H1 (cell line): ENCODE results near the gene ERC1. TPM values are rescaled to one million over a fixed set of nuclear protein-coding genes. Genes with fewer than 3 reads are reported as not detected.

Experiments used
- CTCF ChIA-PET: fragments of 300-600 bp; sonication (Branson Sonifier 250); formaldehyde crosslinking; loops from one replicate; lab custom pipeline; 2021; ENCODE audit not compliant: partially characterized antibody; lab: Charles Lee
- POLR2A ChIA-PET: fragments of 300-600 bp; sonication (Branson Sonifier 250); formaldehyde crosslinking; loops from one replicate; lab custom pipeline; 2021; ENCODE audit warnings: inconsistent platforms; ENCODE audit not compliant: partially characterized antibody; lab: Charles Lee
- DNase-seq, 2 experiments: peaks; one replicate each; pipeline versions ENCODE4 v3.0.0 to v3.0.0-alpha.2; 2010 to 2022; ENCODE audit warnings: low spot score in 2 of 2, low read depth in 1 of 2, mixed read lengths in 1 of 2
- FAIRE-seq: peaks from 2 replicates; lab custom pipeline; 2011; peaks lifted over from hg19 to GRCh38; lab: Jason Lieb, UNC
- H2AFZ ChIP-seq: 2 replicates; pipeline ENCODE4 v1.8.1; 2012; ENCODE audit warnings: low read length, inconsistent platforms
- H2AK5ac ChIP-seq: 2 replicates; pipeline ENCODE4 v1.6.1; 2013; ENCODE audit warnings: low read depth, low read length
- H2BK120ac ChIP-seq: replicated peaks from 2 replicates; pipeline ENCODE3; 2013; ENCODE audit warnings: low read depth, low read length, inconsistent platforms
- H2BK12ac ChIP-seq: 2 replicates; pipeline ENCODE4 v1.6.1; 2013; ENCODE audit warnings: low read depth, low read length
- H2BK15ac ChIP-seq: 2 replicates; pipeline ENCODE4 v1.6.1; 2013; ENCODE audit warnings: low read length
- H2BK20ac ChIP-seq: 2 replicates; pipeline ENCODE4 v1.6.1; 2013; ENCODE audit warnings: low read length
- H2BK5ac ChIP-seq: 2 replicates; pipeline ENCODE4 v1.6.1; 2013; ENCODE audit warnings: low read depth, low read length
- H3K14ac ChIP-seq: 2 replicates; pipeline ENCODE4 v1.6.1; 2013; ENCODE audit warnings: inconsistent platforms; ENCODE audit not compliant: insufficient read length
- H3K18ac ChIP-seq: 2 replicates; pipeline ENCODE4 v1.6.1; 2013; ENCODE audit warnings: low read length; ENCODE audit errors: extremely low read depth
- H3K23ac ChIP-seq: 2 replicates; pipeline ENCODE4 v1.6.1; 2013; ENCODE audit warnings: inconsistent platforms; ENCODE audit not compliant: insufficient read length
- H3K23me2 ChIP-seq: 2 replicates; pipeline ENCODE4 v1.6.1; 2013; ENCODE audit warnings: low read depth, low read length
- H3K27ac ChIP-seq: 2 replicates; pipeline ENCODE4 v1.6.1; 2011; ENCODE audit warnings: low read depth, low read length, inconsistent platforms
- H3K27me3 ChIP-seq, 4 experiments: replicated peaks in 1 of 4; 1 replicate in 1 of 4; 2 replicates in 3 of 4; pipeline versions ENCODE4 v1.6.1 to v1.8.1; 2011 to 2013; ENCODE audit warnings: low read length in 3 of 4, mild to moderate bottlenecking in 3 of 4, inconsistent platforms in 2 of 4, mixed read lengths in 2 of 4, moderate library complexity in 1 of 4; ENCODE audit not compliant: control insufficient read depth in 3 of 4, insufficient read depth in 3 of 4; ENCODE audit errors: extremely low read depth in 1 of 4
- H3K36me3 ChIP-seq, 4 experiments: 2 replicates each; pipeline versions ENCODE4 v1.6.1 to v1.8.1; 2011 to 2013; ENCODE audit warnings: mild to moderate bottlenecking in 4 of 4, low read length in 3 of 4, moderate library complexity in 2 of 4, control low read depth in 1 of 4, inconsistent platforms in 1 of 4; ENCODE audit not compliant: insufficient read depth in 4 of 4, control insufficient read depth in 2 of 4
- H3K4ac ChIP-seq: replicated peaks from 2 replicates; pipeline ENCODE3; 2013; ENCODE audit warnings: low read length, low read depth, mixed read lengths, inconsistent platforms; ENCODE audit not compliant: insufficient read length
- H3K4me1 ChIP-seq, 4 experiments: replicated peaks in 1 of 4; 1 replicate in 1 of 4; 2 replicates in 3 of 4; pipeline versions ENCODE4 v1.6.1 to v1.8.1; 2011 to 2013; ENCODE audit warnings: low read length in 3 of 4, inconsistent platforms in 2 of 4, mixed read lengths in 1 of 4; ENCODE audit not compliant: insufficient read depth in 4 of 4, control insufficient read depth in 3 of 4
- H3K4me2 ChIP-seq, 2 experiments: 2 replicates each; pipeline versions ENCODE4 v1.6.1 to v1.8.1; 2011 to 2013; ENCODE audit warnings: low read depth in 2 of 2, low read length in 2 of 2, control low read depth in 1 of 2, inconsistent platforms in 1 of 2, mild to moderate bottlenecking in 1 of 2; ENCODE audit not compliant: insufficient read depth in 1 of 2
- H3K4me3 ChIP-seq, 4 experiments: fragments of 200-600, 300-600 bp in 1 of 4; sonication (generic), shearing (Covaris generic), sonication (Bioruptor Twin) in 1 of 4; 2 replicates each; pipeline versions ENCODE4 v1.5.1 to v1.8.1; 2011 to 2016; ENCODE audit warnings: low read length in 4 of 4, low read depth in 3 of 4, control low read depth in 2 of 4, inconsistent platforms in 2 of 4, mild to moderate bottlenecking in 2 of 4, mixed read lengths in 1 of 4, moderate library complexity in 1 of 4; ENCODE audit not compliant: insufficient read depth in 2 of 4; ENCODE audit errors: extremely low read depth in 1 of 4
- H3K56ac ChIP-seq: replicated peaks from 2 replicates; pipeline ENCODE3; 2013; ENCODE audit warnings: low read depth, mild to moderate bottlenecking, mixed read lengths, low read length, inconsistent platforms; ENCODE audit not compliant: insufficient read length
- H3K79me1 ChIP-seq: 2 replicates; pipeline ENCODE4 v1.6.1; 2013; ENCODE audit warnings: low read depth, low read length, control low read depth
- H3K79me2 ChIP-seq, 2 experiments: 2 replicates each; pipeline versions ENCODE4 v1.6.1 to v1.8.1; 2012 to 2013; ENCODE audit warnings: low read length in 2 of 2, mild to moderate bottlenecking in 2 of 2, inconsistent platforms in 1 of 2; ENCODE audit not compliant: insufficient read depth in 2 of 2, control insufficient read depth in 1 of 2
- H3K9ac ChIP-seq, 4 experiments: replicated peaks in 1 of 4; 1 replicate in 1 of 4; 2 replicates in 3 of 4; pipeline versions ENCODE4 v1.6.1 to v1.8.1; 2011 to 2013; ENCODE audit warnings: low read depth in 3 of 4, low read length in 3 of 4, control low read depth in 2 of 4, mild to moderate bottlenecking in 2 of 4, moderate library complexity in 2 of 4, inconsistent platforms in 1 of 4; ENCODE audit errors: extremely low read depth in 1 of 4
- H3K9me3 ChIP-seq, 2 experiments: 2 replicates each; pipeline versions ENCODE4 v1.6.1 to v1.8.1; 2012 to 2013; ENCODE audit warnings: mild to moderate bottlenecking in 2 of 2, moderate library complexity in 2 of 2, control low read depth in 1 of 2, inconsistent platforms in 1 of 2, low read depth in 1 of 2, low read length in 1 of 2, mixed read lengths in 1 of 2; ENCODE audit not compliant: insufficient read depth in 2 of 2
- H4K20me1 ChIP-seq, 2 experiments: replicated peaks in 1 of 2; 2 replicates each; pipeline versions ENCODE3 to v1.8.1; 2011 to 2013; ENCODE audit warnings: inconsistent platforms in 2 of 2, low read length in 2 of 2, mild to moderate bottlenecking in 1 of 2; ENCODE audit not compliant: insufficient read depth in 2 of 2, control insufficient read depth in 1 of 2
- H4K5ac ChIP-seq: 2 replicates; pipeline ENCODE4 v1.6.1; 2013; ENCODE audit warnings: low read length, low read depth, mixed read lengths, inconsistent platforms; ENCODE audit not compliant: insufficient read length
- H4K8ac ChIP-seq: 2 replicates; pipeline ENCODE4 v1.8.0; 2013; ENCODE audit warnings: mild to moderate bottlenecking, moderate library complexity, low read length, inconsistent platforms; ENCODE audit not compliant: insufficient read depth; ENCODE audit errors: extremely low read depth
- H4K91ac ChIP-seq: replicated peaks from 2 replicates; pipeline ENCODE3; 2013; ENCODE audit warnings: low read length, mixed read lengths, inconsistent platforms; ENCODE audit not compliant: insufficient read length
- CEBPB ChIP-seq: IDR thresholded peaks from 2 replicates; pipeline ENCODE4 v1.6.1; 2012; ENCODE audit warnings: low read depth, low read length
- KDM4A ChIP-seq: IDR thresholded peaks from one replicate; pipeline ENCODE4 v1.7.1; 2012; ENCODE audit warnings: low read depth, mild to moderate bottlenecking, moderate library complexity, low read length, inconsistent platforms; ENCODE audit not compliant: severe bottlenecking
- WGBS, 2 experiments: shearing (Covaris generic) in 1 of 2; methylation state at CpG; one replicate each; pipeline versions ENCODE4 v1.1.6 to v1.1.7; 2013 to 2015; ENCODE audit warnings: low lambda C conversion rate in 2 of 2, mixed read lengths in 2 of 2, inconsistent platforms in 1 of 2, low coverage in 1 of 2, missing lambda C conversion rate in 1 of 2; ENCODE audit not compliant: insufficient replicate concordance in 2 of 2, insufficient coverage in 1 of 2, insufficient read length in 1 of 2; ENCODE audit errors: extremely low coverage in 1 of 2, missing lambda C conversion rate in 1 of 2; 5-methylcytosine and 5-hydroxymethylcytosine counted together
- polyA plus RNA-seq, 7 experiments: library from polyadenylated mRNA; depleted of rRNA in 3 of 7; stranded (reverse) in 5 of 7; unstranded in 2 of 7; fragments of >200 nt in 5 of 7; fragments of 200-250 nt in 2 of 7; gene quantifications; 1 replicate in 5 of 7; 2 replicates in 1 of 7; 4 replicates in 1 of 7; pipeline versions ENCODE4 v1.2.1 to v1.2.3, GENCODE V29; 2011 to 2013; ENCODE audit warnings: missing spikeins in 2 of 7, mixed read lengths in 2 of 7
- total RNA-seq: library from RNA; stranded (reverse); fragmentation: NEBNext Ultra II Directional; extraction: Animal tissue kit (Norgen Biotek cat#: 25700); gene quantifications from 2 replicates; pipeline ENCODE4 v1.2.1, GENCODE V29; 2021

The ERC1 gene
- total and polyA plus RNA-seq, 2 of the 8 experiments (the other 6 are each of a cell fraction or from before 2014, with no cell fraction given) = 7.8 to 45.7 TPM

- Histone ChIP-seq H2BK12ac (no peak overlapping the region), H2BK5ac (no peak overlapping the region), H4K5ac (no peak overlapping the region), H3K23ac (no peak overlapping the region), H2BK15ac (no peak overlapping the region), H3K27me3 (peaks cover 55 to 87% (median 72%) of the 10 kb centered on the region in 4 experiments), H3K23me2 (peaks cover 2% of the 10 kb centered on the region; the same call in 1 of the 2 replicates), H2BK20ac (no peak overlapping the region), H3K79me1 (no peaks in the 10 kb centered on the region), H4K91ac (no peak overlapping the region), H2AFZ (no peak overlapping the region), H3K4ac (no peak overlapping the region), H2BK120ac (no peak overlapping the region), H3K9ac (no peak overlapping the region), H4K8ac (no peak overlapping the region), H3K14ac (no peak overlapping the region), H3K56ac (no peak overlapping the region), H3K18ac (no peak overlapping the region), H3K79me2 (no peaks in the 10 kb centered on the region; a peak in 1 of 4 replicates), H4K20me1 (peaks cover 0 to 9% of the 10 kb centered on the region in 2 experiments), H3K36me3 (no peaks in the 10 kb centered on the region; a peak in 1 of 8 replicates), H3K27ac (no peak overlapping the region), H3K9me3 (no peaks in the 10 kb centered on the region), H3K4me3 (peak overlapping the region; percentile 19 to 74 (median 28); a peak in 5 of 8 replicates), H3K4me1 (peaks cover 0 to 5% (median 4%) of the 10 kb centered on the region in 4 experiments; a peak in 5 of 7 replicates), H2AK5ac (no peak overlapping the region), H3K4me2 (peak overlapping the region; percentile 56 to 82)
- CTCF ChIA-PET = interaction anchor here (0.5 kb wide), 1 partner anchor 77 kb away, joined by 3 read pairs; no protein-coding TSS in a partner anchor
- TF ChIP-seq CEBPB (no peak), KDM4A (peak; percentile 7)
- FAIRE-seq (no peak), DNase-seq (no peak)
- POLR2A ChIA-PET = no interaction called here
- no CpG with 5 or more reads among the region's 99 CpGs for WGBS, 2 experiments
Observed at GRCh38 chr12:1530592-1531152, 539.6 kb downstream of the ERC1 start.
